Naive B cell (primary cell): Measurements from ENCODE around the gene TBC1D10A. TPM values are rescaled to one million over a fixed set of nuclear protein-coding genes. Genes with fewer than 3 reads are reported as not detected.

Source experiments
- ATAC-seq, 2 donors: fragments of 150-1000 bp; cut with Tn5 transposase; 2 replicates each; pipeline ENCODE4 v1.10.0; 2021; ENCODE audit warnings: low read depth in 2 of 2, mild to moderate bottlenecking in 2 of 2, moderate library complexity in 2 of 2
- DNase-seq: peaks from one replicate; pipeline ENCODE4 v3.0.0; 2022
- H3K27ac Mint-ChIP-seq, 6 donors: one replicate each; pipeline ENCODE4 v1.8.0; 2020 to 2022; ENCODE audit warnings: mild to moderate bottlenecking in 6 of 6, mixed read lengths in 6 of 6, moderate library complexity in 5 of 6, inconsistent platforms in 2 of 6
- H3K27me3 Mint-ChIP-seq, 3 donors: one replicate each; pipeline ENCODE4 v1.8.0; 2021 to 2022; ENCODE audit warnings: mixed read lengths in 3 of 3, mild to moderate bottlenecking in 1 of 3
- H3K36me3 Mint-ChIP-seq, 2 donors: one replicate each; pipeline ENCODE4 v1.8.0; 2020 to 2022; ENCODE audit warnings: mixed read lengths in 2 of 2, inconsistent platforms in 1 of 2, mild to moderate bottlenecking in 1 of 2
- H3K4me1 Mint-ChIP-seq, 3 donors: one replicate each; pipeline ENCODE4 v1.8.0; 2020 to 2022; ENCODE audit warnings: mixed read lengths in 3 of 3, inconsistent platforms in 1 of 3, mild to moderate bottlenecking in 1 of 3, moderate library complexity in 1 of 3
- H3K4me3 Mint-ChIP-seq, 8 donors: one replicate each; pipeline ENCODE4 v1.8.0; 2020 to 2022; ENCODE audit warnings: mild to moderate bottlenecking in 8 of 8, mixed read lengths in 8 of 8, moderate library complexity in 8 of 8, inconsistent platforms in 2 of 8
- H3K9me3 Mint-ChIP-seq, 7 donors: one replicate each; pipeline ENCODE4 v1.8.0; 2020 to 2022; ENCODE audit warnings: mixed read lengths in 7 of 7, mild to moderate bottlenecking in 5 of 7, inconsistent platforms in 2 of 7, moderate library complexity in 1 of 7
- polyA plus RNA-seq, 6 donors: library from polyadenylated mRNA; unstranded; fragments of 300-500 nt; fragmentation: Illumina TruSeq; gene quantifications; one replicate each; pipeline ENCODE4 v1.2.3, GENCODE V29; 2021; ENCODE audit warnings: low read depth in 6 of 6

TBC1D10A gene
- polyA plus RNA-seq: 10 to 100 TPM; 39.9 to 54.0 (median 40.7) TPM

- Mint-ChIP-seq H3K36me3 (peaks cover 0 to 7% of the 10 kb centered on the region in 2 donors), H3K27ac (peak within 1 kb of the TSS; percentile 78 to 98 (median 92)), H3K4me1 (peaks cover 39 to 54% (median 50%) of the 10 kb centered on the region in 3 donors)
Measured at GRCh38 chr22:30326706-30327362, at the start of gene TBC1D10A. TSS of gene TBC1D10A (minus strand) at chr22:30326941. CDS start at chr22:30326881, 60 bp downstream.

GRCh38 chr22:30375312-30375849 lies 48.6 kb upstream of the TBC1D10A start:
- ATAC-seq: no peak
- Mint-ChIP-seq H3K9me3 (no peaks in the 10 kb centered on the region), H3K27ac (no peak overlapping the region)

More at GRCh38 chr22:30326706-30327362, at the start of gene TBC1D10A:
- Mint-ChIP-seq H3K9me3 (no peaks in the 10 kb centered on the region), H3K27me3 (no peaks in the 10 kb centered on the region), H3K4me3 (peak within 1 kb of the TSS; percentile 86 to 95 (median 89))
- peak; percentile 89 to 90 for ATAC-seq
- peak; percentile 92 for DNase-seq

GRCh38 chr22:30373331-30374325 lies 46.9 kb upstream of the TBC1D10A start:
- no peaks in the 10 kb centered on the region for H3K4me1 Mint-ChIP-seq
- no peak for DNase-seq
- no peaks in the 10 kb centered on the region for H3K36me3 Mint-ChIP-seq
- no peak for ATAC-seq
- no peaks in the 10 kb centered on the region for H3K27me3 Mint-ChIP-seq
- H3K9me3 Mint-ChIP-seq: no peaks in the 10 kb centered on the region
- H3K27ac Mint-ChIP-seq: peak overlapping the region in 1 of 6 donors; percentile 74
- H3K4me3 Mint-ChIP-seq: no peak overlapping the region

More at GRCh38 chr22:30375312-30375849, 48.6 kb upstream of the TBC1D10A start:
- H3K36me3 Mint-ChIP-seq: no peaks in the 10 kb centered on the region
- no peak overlapping the region for H3K4me3 Mint-ChIP-seq
- H3K4me1 Mint-ChIP-seq: peaks cover 1 to 7% (median 5%) of the 10 kb centered on the region in 3 donors
- H3K27me3 Mint-ChIP-seq: no peaks in the 10 kb centered on the region
- no peak for DNase-seq

- peak overlapping the region in 1 of 6 donors; percentile 41 for H3K27ac Mint-ChIP-seq
- H3K4me1 Mint-ChIP-seq: no peaks in the 10 kb centered on the region
- DNase-seq (no peak), ATAC-seq (no peak)
- no peak overlapping the region for H3K4me3 Mint-ChIP-seq
- H3K27me3 Mint-ChIP-seq: no peaks in the 10 kb centered on the region
- no peaks in the 10 kb centered on the region for H3K9me3 Mint-ChIP-seq
- no peaks in the 10 kb centered on the region for H3K36me3 Mint-ChIP-seq
Measured at GRCh38 chr22:30372915-30373314, 46.2 kb upstream of the TBC1D10A start.

GRCh38 chr22:30371981-30372380 lies 45.2 kb upstream of the TBC1D10A start:
- Mint-ChIP-seq H3K4me1 (no peaks in the 10 kb centered on the region), H3K27ac (peak overlapping the region in 1 of 6 donors; percentile 64), H3K4me3 (no peak overlapping the region), H3K9me3 (no peaks in the 10 kb centered on the region), H3K27me3 (no peaks in the 10 kb centered on the region), H3K36me3 (no peaks in the 10 kb centered on the region)
- no peak for ATAC-seq
- no peak for DNase-seq

- Mint-ChIP-seq H3K27ac (peak overlapping the region in 1 of 6 donors; percentile 20), H3K36me3 (no peaks in the 10 kb centered on the region), H3K4me3 (no peak overlapping the region), H3K4me1 (peaks cover 0 to 3% (median 0%) of the 10 kb centered on the region in 3 donors), H3K9me3 (no peaks in the 10 kb centered on the region), H3K27me3 (no peaks in the 10 kb centered on the region)
- DNase-seq: no peak
- no peak for ATAC-seq
Measured at GRCh38 chr22:30371321-30371720, 44.6 kb upstream of the TBC1D10A start.

GRCh38 chr22:30370641-30371230 lies 44.0 kb upstream of the TBC1D10A start:
- H3K27ac Mint-ChIP-seq: peak overlapping the region in 1 of 6 donors; percentile 20
- H3K36me3 Mint-ChIP-seq: no peaks in the 10 kb centered on the region
- no peak overlapping the region for H3K4me3 Mint-ChIP-seq
- no peak for ATAC-seq
- peaks cover 0 to 3% (median 0%) of the 10 kb centered on the region in 3 donors for H3K4me1 Mint-ChIP-seq
- H3K27me3 Mint-ChIP-seq: no peaks in the 10 kb centered on the region
- H3K9me3 Mint-ChIP-seq: no peaks in the 10 kb centered on the region
- no peak for DNase-seq

- Mint-ChIP-seq H3K4me1 (peaks cover 0 to 3% (median 0%) of the 10 kb centered on the region in 3 donors), H3K27ac (no peak overlapping the region), H3K4me3 (no peak overlapping the region), H3K36me3 (no peaks in the 10 kb centered on the region), H3K9me3 (no peaks in the 10 kb centered on the region), H3K27me3 (no peaks in the 10 kb centered on the region)
- ATAC-seq (no peak), DNase-seq (no peak)
Measured at GRCh38 chr22:30368420-30368819, 41.7 kb upstream of the TBC1D10A start.

GRCh38 chr22:30365891-30366290 lies 39.1 kb upstream of the TBC1D10A start:
- Mint-ChIP-seq H3K4me3 (no peak overlapping the region), H3K4me1 (peaks cover 0 to 3% (median 0%) of the 10 kb centered on the region in 3 donors), H3K27ac (no peak overlapping the region), H3K9me3 (no peaks in the 10 kb centered on the region), H3K27me3 (no peaks in the 10 kb centered on the region), H3K36me3 (no peaks in the 10 kb centered on the region)
- DNase-seq: no peak
- no peak for ATAC-seq

GRCh38 chr22:30362651-30363281 lies 36.0 kb upstream of the TBC1D10A start:
- no peak for ATAC-seq
- H3K4me3 Mint-ChIP-seq: no peak overlapping the region
- H3K27me3 Mint-ChIP-seq: peaks cover 0 to 5% (median 0%) of the 10 kb centered on the region in 3 donors
- no peak for DNase-seq
- no peaks in the 10 kb centered on the region for H3K36me3 Mint-ChIP-seq
- H3K27ac Mint-ChIP-seq: peak overlapping the region in 2 of 6 donors; percentile 1 to 39
- peaks cover 5 to 7% (median 5%) of the 10 kb centered on the region in 3 donors for H3K4me1 Mint-ChIP-seq
- H3K9me3 Mint-ChIP-seq: no peaks in the 10 kb centered on the region

GRCh38 chr22:30361916-30362650 lies 35.3 kb upstream of the TBC1D10A start:
- no peaks in the 10 kb centered on the region for H3K36me3 Mint-ChIP-seq
- H3K4me1 Mint-ChIP-seq: peaks cover 10 to 11% (median 10%) of the 10 kb centered on the region in 3 donors
- no peak for DNase-seq
- H3K27ac Mint-ChIP-seq: peak overlapping the region in 3 of 6 donors; percentile 1 to 62 (median 1)
- no peak for ATAC-seq
- no peaks in the 10 kb centered on the region for H3K9me3 Mint-ChIP-seq
- no peak overlapping the region for H3K4me3 Mint-ChIP-seq
- peaks cover 0 to 5% (median 0%) of the 10 kb centered on the region in 3 donors for H3K27me3 Mint-ChIP-seq

GRCh38 chr22:30358541-30358940 lies 31.8 kb upstream of the TBC1D10A start:
- Mint-ChIP-seq H3K4me1 (peaks cover 32 to 41% (median 40%) of the 10 kb centered on the region in 3 donors), H3K36me3 (no peaks in the 10 kb centered on the region), H3K4me3 (peak overlapping the region in 4 of 8 donors; percentile 37 to 95 (median 68)), H3K27me3 (peaks cover 0 to 5% (median 0%) of the 10 kb centered on the region in 3 donors), H3K9me3 (peaks cover 0 to 2% (median 0%) of the 10 kb centered on the region in 7 donors), H3K27ac (peak overlapping the region in 1 of 6 donors; percentile 38)
- DNase-seq (no peak), ATAC-seq (no peak)
